GM12892 (cell line): ENCODE measurements around the gene NSD1.

Experiments used
- POLR2A ChIP-seq: IDR thresholded peaks from 2 replicates; pipeline ENCODE4 v1.6.1; 2011; ENCODE audit warnings: low read depth, low read length, control low read depth
- POLR2AphosphoS5 ChIP-seq: IDR thresholded peaks from 2 replicates; pipeline ENCODE4 v1.6.1; 2011; ENCODE audit warnings: low read depth, low read length, control low read depth
- TAF1 ChIP-seq: IDR thresholded peaks from 2 replicates; pipeline ENCODE4 v1.6.1; 2011; ENCODE audit warnings: low read depth, mild to moderate bottlenecking, control low read depth, low read length, borderline replicate concordance

DNA sequence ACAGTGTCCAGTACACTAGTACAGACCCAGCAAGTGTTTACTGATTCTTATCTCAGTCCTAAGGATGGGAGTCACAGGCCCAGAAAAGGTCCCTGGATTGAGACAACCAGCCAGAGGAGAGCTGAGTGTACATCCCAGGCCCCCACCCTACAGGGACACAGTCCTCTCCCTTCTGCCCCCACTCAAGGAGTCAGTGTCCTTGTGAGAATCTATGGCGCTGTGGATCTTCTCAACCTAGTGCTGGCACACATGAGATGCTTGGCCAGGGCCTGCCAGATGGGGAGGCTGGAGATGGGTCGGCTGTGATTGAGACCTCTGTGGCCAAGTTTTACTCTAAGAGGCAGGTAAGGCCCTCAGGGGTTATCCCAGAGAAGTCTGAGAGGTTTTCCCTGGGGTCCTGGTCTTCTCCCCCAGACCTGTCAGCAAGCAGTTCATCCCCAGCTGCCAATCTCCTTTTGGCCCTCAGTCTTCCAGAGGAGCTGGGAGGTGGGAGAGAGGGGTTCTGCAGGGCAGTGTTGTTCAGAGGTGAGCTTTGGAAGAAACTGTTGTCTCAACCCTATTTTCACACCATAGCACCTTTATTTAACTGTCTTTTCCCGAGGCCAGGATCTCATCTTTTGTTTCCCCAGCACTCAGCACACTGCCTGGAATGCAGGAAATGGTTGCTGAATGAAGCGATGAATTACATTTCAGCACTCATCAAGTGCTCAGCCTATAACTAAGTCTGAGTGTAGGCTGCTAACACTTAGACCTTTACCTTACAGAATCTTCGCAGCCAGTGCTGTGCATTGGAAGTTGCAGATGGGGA, 3.2 kb upstream of the NSD1 start:
- TF ChIP-seq TAF1 (no peak), POLR2AphosphoS5 (no peak), POLR2A (no peak)
